Measurements from ENCODE around the gene RBM20. TPM values are rescaled to one million over a fixed set of nuclear protein-coding genes. Genes with fewer than 3 reads are reported as not detected.

Gene RBM20
- total RNA-seq, 1 experiment from 2014 or later, result 0.06 TPM

DNA sequence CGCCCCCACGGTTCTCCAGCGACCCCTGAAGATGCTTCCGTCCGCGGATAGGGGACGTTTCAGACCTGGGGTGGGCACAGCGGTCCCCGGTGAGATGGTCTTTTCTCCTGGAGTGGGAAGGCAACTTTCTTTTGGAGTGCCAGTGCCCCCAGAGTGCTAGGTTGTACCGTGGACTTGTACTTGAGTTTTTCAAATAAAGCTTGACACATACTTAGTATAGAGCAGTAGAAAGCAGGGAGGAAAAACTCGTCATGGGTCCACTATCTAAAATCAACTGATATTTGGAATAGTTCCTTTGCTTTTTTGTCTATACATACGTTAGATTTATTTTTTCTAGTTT is 28.4 kb downstream of the RBM20 start:
- no peak for DNase-seq (ENCODE audit: low read depth)

DNA sequence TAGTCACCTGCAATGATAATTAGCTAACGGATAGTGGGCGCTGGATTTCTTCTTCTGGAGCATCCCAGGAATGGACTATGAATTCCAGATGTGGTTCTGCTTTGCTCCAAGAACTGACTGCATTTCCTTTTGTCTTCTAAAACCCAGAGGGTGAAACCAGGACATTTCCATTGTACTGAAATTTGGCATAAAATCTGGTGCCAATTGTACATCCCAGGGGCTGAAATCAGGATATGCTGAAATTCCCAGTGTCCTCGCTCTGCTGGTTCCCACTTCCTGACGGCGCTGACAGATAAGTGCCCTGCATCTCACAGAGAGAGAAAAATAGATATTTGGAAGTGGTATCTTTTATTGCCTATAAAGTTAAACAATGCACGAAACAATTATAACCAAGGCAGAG is 31.9 kb downstream of the RBM20 start:
- no peak for DNase-seq (ENCODE audit: low read depth)

DNA sequence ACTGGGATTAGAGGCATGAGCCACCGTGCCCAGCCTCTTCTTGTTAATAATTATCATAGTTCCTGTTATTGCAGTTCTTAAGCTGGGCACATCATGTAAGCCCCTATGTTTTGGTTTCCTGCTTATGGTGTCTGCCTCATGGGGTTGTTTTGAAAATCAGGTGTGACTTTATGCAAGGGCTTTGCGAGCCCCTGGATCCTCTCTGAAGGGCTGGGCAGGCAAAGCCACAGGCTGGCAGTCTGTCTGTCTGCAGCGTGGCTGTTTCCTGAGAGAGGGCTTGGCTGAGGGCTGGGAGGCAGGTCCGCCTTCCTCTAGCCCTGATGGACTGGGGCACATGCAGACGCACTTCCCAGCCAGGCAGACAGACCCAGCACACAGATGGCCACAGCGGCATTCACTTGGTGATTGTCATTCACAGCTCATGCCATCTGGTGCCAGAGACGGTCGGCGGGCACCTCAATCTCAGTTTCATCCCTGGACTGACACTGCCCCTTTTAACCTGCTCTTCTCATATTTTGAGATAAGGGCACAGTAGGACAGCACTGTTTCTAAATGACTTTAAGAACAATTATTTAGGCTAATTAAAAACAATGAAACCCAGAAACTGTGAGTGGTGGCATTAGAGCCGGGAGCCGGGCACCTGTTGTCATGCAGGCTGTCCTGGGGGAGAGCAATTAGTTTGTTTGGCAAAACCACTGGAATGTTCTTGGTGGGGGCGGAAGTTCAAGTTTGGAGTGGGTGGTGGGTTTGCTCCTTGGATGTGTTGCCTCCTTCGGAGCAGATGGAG is 35.5 kb downstream of the RBM20 start:
- DNase-seq (ENCODE audit: low read depth), result no peak

DNA sequence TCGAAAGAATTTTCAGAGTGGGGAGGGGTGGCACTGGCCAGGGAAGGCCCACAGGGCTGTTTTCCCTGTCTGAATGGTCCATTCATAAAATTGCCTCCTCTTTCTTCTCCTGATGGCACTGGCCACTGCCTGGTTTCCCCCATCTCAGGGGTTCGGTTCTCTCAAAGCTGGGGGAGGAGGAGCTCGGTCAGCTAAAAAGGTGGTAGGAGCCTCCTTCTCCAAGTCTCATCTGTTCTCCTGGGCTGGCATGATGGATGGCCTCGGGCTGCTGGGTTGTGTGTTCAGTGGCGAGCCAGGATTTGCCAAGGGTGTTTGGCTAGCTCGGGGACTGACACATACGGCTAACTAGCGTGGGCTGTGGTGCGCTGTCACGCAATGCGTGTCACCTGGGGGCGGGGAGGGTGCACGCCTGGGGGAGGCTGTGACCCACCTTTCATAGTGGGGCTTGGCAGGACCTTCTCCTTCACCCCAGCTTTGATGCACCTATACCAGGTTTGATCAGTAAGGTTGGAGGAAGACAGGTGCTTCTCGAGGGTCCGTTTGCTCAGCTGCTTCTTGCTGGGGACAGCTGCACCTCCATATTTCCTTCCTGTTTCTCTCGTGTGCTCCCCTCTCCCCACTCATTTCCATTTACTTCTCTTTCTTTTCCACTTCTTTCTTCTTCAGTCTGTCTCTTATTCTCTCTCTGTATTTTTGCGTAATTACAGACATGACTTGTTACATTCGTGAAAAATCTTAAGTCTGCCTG is 36.3 kb downstream of the RBM20 start:
- DNase-seq (ENCODE audit: low read depth), result no peak

DNA sequence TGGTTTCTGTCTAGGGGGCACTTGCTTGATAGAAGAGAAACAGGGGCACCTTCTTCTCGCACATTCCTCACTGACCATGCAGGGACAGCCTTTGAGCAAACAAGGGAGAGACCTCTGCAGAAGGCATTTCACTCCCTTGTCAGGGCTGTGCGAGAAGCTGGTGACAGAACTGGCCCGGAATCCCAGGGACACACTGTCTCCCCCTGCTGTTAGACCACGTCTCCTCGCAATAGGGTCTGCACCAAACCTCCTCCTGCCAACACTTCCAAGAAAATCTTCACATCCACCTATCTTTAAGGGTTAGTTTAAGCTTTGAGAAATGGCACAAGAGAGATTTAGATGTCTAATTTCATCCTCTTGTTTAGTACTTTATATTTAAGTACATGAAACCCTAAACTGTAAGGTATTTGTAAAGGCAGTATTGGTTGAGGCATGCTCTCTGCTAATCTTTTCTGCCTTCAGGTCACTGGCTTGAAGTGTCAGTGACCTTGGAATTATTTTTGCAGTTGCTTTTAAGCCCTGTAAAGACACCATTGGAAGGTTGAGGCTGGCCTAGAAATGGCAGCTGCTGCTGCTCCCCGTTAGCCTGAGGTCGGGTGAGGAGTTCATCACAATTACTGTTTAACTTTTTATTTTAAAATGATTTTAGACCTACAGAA is 37.0 kb downstream of the RBM20 start:
- peak; percentile 44 for DNase-seq (ENCODE audit: low read depth)

DNA sequence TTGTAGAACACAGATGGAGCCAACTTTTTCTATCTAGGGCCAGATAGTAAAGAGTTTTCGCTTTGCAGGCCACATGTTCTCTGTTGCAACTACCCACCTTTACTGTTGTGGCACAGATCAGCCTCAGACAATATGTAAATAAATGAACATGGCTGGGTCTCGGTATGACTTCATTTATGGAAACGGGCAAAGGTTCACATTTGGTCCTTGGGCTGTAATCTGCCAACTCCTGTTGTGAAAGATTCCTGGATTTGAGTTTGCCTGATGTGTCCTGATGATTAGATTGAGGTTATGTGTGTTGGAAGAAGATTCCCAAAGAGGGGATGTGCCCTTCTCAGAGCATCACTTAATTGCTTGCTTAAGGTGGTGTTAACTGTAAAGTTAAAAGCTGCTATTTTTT is 38.2 kb downstream of the RBM20 start:
- no peak for DNase-seq (ENCODE audit: low read depth)

DNA sequence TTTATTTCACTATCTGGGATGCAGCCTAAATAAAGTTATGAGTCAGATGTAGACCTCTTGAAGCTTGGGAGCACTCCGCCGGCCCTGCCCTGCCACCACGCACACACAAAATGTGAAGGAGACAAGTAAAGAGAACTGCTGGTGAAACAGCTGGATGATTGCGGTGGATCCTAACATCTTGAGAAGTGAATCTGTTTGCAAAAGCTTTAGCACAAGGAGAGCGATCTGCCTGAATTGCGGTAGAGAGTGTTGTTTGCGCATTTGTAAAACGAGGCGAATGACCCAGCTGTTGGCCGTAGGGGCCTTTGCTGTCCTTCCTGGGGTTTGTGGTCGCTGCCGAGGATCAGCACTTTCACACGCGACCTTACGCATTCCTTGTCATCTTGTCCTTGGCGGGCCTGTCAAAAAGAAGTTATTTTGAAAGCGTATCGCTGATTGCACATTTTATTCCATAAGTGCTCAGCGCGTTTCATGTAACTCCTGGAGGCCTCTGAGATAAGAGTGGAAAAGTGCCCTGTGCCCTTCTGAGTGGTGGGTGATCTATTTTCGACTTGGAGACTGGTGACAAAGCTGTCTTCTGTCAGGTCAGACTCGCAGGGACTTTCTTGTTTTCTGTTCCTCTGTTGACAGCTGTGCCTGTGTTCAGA is 40.8 kb downstream of the RBM20 start:
- DNase-seq (ENCODE audit: low read depth), result no peak

DNA sequence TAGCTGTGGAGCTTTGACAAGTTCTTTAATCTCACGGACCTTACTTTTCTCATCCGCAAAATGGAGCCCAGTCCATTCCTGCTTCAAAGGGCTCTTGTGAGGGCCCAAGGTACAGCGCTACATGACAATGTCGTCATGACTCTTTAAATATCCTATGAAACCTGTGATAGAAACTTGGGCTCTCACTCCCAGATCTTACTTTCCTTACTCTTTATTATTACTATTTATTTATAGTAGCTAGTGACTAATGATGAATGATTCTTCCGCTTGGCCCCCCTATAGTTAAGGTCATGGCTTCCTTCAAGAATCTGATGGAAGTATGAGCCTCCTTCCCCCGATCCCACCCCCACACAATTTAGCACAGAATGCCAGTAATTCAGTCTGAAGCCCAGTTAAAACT is 41.9 kb downstream of the RBM20 start:
- DNase-seq (ENCODE audit: low read depth), result no peak

DNA sequence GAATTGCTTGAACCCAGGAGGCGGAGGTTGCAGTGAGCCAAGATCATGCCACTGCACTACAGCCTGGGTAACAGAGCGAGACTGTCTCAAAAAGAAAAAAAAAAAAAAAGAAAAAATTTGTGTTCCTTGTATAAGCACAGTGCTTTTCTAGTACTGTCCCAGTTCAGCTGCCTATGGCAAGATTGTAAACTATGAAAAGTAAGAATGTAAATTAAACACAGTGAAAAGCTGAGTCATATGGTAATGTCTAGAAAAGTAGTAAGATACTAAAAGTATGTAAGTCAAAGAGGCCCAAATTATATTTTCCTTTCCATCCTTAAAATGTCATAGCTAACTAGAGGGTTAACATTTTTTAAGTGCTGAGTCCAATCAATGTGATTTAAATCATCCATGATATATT is 42.8 kb downstream of the RBM20 start:
- DNase-seq (ENCODE audit: low read depth), result no peak

DNA sequence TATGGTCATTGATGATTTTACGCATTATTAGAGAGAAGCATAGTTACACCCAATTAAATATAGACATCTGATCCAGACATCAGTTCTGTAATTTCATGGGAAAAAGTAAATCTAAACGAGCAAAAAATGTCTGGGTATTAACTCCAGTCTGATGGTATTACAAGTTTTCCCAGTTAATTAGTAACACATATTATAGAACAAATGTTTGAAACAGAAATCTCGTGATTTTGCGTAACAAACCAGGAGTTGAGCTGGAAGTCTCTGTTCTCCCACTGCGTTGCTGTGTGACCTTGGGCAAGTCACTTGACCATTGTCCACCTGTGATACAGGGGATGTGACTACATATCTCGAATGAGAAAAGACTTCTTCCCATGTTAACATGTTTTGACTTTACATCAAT is 43.3 kb downstream of the RBM20 start:
- no peak for DNase-seq (ENCODE audit: low read depth)

DNA sequence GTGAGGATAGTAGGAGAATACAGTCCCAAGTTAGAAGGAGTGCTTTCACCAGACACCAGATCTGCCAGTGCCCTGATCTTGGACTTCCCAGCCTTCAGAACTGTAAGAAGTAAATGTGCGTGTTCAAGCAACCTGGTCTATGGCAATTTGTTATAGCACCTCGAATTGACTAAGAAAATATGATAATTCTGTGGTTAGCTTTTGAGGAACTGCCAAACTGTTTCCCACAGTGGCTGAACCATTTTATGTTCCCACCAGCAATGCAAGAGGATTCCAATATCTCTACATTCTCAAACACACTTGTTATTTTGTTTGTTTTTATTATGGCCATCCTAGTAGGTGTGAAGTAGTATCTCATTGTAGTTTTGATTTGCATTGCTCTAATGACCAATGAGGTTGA is 47.0 kb downstream of the RBM20 start:
- no peak for DNase-seq (ENCODE audit: low read depth)

DNA sequence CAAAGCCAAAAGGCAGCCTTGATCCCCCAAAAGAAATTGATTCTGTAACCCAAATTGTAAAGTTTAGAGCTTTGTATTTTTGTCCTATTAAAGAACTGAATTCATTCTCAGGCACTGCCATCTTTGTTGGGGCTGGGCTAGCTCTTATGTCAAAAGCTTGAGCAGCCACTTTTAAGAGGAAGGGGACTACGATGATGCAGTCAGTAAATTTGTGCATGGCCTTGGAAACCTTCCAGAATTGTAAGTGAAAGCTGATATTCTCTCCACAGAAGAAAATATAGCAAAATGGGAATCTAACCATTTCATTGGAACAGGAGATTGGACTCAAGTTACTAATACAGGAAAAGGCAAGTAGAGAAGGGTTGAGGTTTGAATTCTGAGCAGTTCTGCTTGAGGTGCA is 50.1 kb downstream of the RBM20 start:
- no peak for DNase-seq (ENCODE audit: low read depth)

DNA sequence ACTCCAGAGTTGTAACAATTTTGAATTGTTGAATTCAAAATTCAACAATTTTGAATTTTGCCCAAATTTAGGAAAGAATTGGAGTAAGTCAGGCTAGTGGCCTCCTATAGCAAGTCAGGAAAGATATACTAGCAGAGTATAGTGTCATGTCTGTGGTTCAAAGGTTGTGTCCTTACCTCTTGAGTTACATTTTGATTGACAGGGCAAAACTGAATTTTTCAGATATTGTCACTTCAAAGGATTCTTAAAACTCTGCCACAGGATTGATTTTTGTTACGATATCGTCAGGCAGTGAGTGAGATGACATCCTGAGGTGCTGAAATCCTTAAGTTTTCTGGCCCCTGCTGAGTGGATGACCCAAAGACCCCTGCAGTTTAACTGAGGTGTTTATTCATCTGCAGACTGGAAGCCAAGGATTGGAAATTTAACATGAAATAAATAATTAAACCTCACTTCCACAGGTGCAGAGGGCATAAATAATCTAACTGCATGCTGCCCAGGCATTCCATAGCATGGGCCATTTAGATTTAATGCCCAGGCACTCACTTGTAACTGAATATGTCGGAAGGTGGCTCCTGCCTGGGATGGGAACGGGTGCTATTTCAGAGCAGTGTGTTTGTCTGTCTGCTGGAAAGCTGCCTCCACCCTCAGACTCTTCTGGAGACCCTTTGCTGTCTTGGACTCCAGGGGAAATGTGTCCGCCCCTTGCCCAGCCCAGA is 50.8 kb downstream of the RBM20 start:
- no peak for DNase-seq (ENCODE audit: low read depth)

DNA sequence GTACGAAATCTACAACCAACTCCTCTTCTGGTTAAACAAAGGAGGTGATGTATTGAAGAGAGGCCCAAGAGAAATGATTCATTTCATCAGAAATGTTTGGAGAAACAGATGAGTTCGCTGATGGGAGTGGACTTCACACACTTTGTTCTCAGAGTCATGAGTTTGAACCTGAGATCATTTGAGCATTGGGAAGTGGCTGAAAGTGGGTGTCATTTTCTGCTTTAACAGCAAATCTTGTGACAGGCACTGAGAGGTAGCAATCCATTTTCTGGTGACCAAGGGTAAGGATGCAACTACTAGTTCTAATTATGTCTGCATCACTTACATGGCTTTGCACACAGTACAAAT is 51.4 kb downstream of the RBM20 start:
- no peak for DNase-seq (ENCODE audit: low read depth)

DNA sequence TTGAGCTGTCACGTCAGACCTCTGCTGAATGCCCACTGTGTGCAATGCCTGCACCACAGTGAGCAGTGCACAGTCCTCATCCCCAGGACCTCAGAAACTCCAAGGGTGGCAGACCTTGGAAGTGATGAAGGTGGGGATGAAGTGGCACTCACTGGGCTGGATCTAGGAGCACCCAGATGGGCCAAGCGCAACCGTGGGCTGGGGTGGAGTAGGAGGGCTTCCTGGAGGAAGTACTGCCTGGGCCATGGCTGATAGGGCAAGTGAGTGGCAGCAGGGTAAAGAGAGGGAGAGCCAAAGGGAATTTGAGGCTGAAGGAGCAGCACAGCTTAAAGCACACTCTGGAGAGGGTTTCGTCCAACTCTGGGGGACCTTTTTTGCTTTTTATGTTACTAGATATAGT is 52.3 kb downstream of the RBM20 start:
- DNase-seq (ENCODE audit: low read depth), result no peak

DNA sequence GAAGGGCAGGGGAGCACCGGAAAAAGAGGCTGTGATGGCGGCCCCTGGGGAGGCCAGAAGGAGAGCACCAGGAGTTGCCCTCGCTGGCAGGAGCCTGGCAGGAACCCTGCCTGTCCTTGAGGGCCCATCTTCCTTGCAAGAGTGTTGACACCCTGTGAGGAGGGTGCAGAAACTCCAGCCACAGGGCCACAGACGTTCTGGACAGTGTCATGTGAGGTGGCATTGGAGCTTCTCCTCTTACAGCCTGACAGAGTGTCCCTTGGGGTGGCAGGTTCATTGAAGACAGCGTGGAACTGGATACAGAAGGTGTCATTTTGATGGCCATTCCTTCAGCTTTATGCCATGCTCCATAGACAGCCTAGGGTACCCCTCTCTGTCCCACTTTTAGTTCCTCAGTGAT is 54.2 kb downstream of the RBM20 start:
- DNase-seq (ENCODE audit: low read depth), result no peak

DNA sequence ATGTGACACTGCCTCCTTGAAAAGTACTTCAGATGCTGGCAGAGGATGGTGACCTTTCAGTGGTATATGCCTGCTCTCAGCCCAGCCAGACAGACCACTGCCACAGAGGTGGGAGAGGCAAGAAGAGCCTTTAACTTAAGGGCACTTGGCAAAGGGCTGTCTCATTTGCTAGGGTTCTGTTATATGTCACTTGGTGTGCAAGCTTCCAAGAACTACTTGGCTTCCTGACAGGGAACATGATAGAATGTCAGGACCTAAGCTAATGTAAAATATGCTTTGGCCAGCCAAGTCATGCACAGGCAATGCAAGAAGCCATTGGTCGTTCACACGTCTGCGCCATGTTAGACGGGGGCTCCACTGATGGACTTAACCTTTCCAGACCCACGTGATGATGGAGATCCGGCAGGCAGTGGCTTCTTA is 54.7 kb downstream of the RBM20 start:
- no peak for DNase-seq (ENCODE audit: low read depth)

DNA sequence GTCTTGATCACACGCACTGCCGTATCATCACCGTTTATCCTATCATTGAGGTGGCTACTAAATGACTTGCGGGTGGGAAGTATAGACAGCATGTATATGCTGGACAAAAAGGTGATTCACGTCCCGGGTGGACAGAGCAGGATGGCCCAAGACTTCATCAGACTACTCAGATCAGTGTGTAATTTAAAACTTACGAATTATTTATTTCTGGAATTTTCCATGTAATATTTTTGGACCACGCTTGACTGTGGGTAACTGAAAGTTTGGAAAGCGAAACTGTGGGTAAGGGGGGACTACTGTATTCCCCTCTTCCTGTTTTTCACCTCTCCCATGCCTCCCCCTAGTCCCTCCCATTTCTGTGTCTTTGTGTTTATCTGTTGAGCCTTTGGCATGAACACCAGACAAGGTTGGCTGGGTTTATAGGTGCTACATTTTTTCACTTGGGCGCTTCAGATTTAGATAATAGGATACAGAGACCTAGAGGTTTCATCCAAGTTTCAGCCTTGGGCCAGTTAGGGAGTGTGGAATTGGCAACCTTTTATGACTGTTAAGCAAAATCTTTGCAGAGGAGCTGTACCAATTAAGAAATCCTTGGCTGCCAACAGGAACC is 55.8 kb downstream of the RBM20 start:
- DNase-seq (ENCODE audit: low read depth), result no peak

DNA sequence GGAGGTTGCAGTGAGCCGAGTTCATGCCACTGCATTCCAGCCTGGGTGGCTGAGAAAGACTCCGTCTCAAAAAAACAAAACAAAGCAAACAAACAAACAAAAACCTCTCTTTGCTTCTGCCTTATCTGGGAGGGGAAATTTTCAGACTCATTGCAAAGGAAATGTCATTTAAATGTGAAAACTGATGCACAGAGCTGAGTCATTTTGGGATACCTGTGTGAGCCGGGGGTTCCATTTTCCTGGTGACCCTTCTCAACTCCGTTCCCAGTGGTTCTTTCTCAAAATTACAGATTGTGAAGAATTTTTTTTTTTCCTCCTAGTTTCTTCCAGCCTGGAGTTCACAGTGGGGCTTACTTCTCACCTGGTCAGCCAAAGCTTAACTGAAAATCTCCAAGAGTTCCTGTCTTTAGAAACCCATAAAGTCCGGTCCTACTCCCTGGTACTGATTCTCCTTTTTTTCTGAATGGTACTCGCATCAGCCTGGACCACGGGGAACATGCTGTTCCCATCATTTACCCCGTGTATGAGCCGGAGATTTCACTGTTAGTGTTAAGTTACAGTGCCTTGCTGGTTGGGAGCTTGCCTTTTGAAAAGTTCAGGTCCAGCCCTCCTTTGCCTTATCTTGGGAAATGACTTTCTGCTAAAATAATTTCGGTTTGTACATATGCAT is 56.9 kb downstream of the RBM20 start:
- DNase-seq (ENCODE audit: low read depth), result no peak

DNA sequence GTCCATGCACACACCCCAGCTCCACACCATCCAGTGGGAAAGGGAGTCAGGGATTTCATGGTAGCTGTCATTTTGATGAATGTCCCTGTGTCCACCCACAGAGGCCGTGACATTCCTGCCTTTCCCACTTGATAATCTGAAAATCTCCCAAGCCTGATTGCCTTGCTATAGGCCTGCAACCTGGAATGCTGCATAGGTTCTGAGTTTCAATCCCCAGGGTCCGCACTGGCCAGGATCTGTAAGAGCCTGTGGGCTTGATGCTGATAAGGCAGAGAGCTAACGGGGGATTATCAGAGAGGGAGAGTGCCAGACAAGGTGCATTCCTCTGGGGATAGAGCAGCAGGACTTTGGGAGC is 57.5 kb downstream of the RBM20 start:
- no peak for DNase-seq (ENCODE audit: low read depth)

DNA sequence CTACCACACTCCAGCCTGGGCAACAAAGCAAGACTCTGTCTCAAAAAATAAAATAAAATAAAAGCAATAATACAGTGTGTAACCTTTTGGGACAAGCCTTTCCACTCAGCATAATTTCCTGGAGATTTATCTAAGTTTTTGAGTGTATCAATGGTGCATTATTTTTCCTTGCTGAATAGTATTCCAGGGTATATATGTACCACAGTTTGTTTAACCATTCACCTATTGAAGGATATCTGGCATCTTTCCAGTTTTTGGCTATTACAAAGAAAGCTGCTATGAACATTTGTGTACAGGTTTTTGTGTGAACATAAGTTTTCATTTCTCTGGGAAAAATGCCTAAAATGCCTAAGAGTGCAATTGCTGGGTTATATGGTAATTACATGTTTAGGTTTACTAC is 59.9 kb downstream of the RBM20 start:
- DNase-seq (ENCODE audit: low read depth), result no peak
